T-helper 2 cell treated with Interferon-gamma antibody and Interleukin-4, amounts not matched to agents 5 μg/mL and 100 μg/mL, for 36 hours (primary cell): ENCODE data around the gene FAM24A.
"Not testable (repeated sequence)": the region's sequence is repeated elsewhere in the genome, so short reads cannot be mapped to it uniquely, and the experiment has no call there.

Source experiments
- DNase-seq: peaks from one replicate; pipeline ENCODE4 v3.0.0; 2021; ENCODE audit warnings: low spot score
- H3K27ac Mint-ChIP-seq: one replicate; pipeline ENCODE4 v1.8.0; 2021; ENCODE audit warnings: mild to moderate bottlenecking, mixed read lengths
- H3K27me3 Mint-ChIP-seq: one replicate; pipeline ENCODE4 v1.8.0; 2021; ENCODE audit warnings: low read depth, mixed read lengths
- H3K36me3 Mint-ChIP-seq: one replicate; pipeline ENCODE4 v1.8.0; 2021; ENCODE audit warnings: low read depth, mixed read lengths
- H3K4me1 Mint-ChIP-seq: one replicate; pipeline ENCODE4 v1.8.0; 2021; ENCODE audit warnings: low read depth, mixed read lengths
- H3K4me3 Mint-ChIP-seq: one replicate; pipeline ENCODE4 v1.8.0; 2022; ENCODE audit warnings: mild to moderate bottlenecking, moderate library complexity, mixed read lengths
- H3K9me3 Mint-ChIP-seq: one replicate; pipeline ENCODE4 v1.8.0; 2021; ENCODE audit warnings: mixed read lengths

FAM24A gene

GRCh38 chr10:122910310-122910709 is at the start of gene FAM24A:
FAM24A (plus strand) TSS chr10:122910610; CDS start chr10:122911635, 1,025 bp downstream.
- H3K27me3 Mint-ChIP-seq = no peaks in the 10 kb centered on the region
- DNase-seq = no peak
- no peaks in the 10 kb centered on the region for H3K9me3 Mint-ChIP-seq
- H3K4me1 Mint-ChIP-seq = no peaks in the 10 kb centered on the region
- H3K4me3 Mint-ChIP-seq = no peak within 1 kb of the TSS
- H3K27ac Mint-ChIP-seq = no peak within 1 kb of the TSS
- no peaks in the 10 kb centered on the region for H3K36me3 Mint-ChIP-seq

GRCh38 chr10:122861711-122862161 is 48.7 kb upstream of the FAM24A start:
- no peak overlapping the region for H3K4me3 Mint-ChIP-seq
- peaks cover 28% of the 10 kb centered on the region for H3K36me3 Mint-ChIP-seq
- H3K9me3 Mint-ChIP-seq = no peaks in the 10 kb centered on the region
- H3K4me1 Mint-ChIP-seq = peaks cover 14% of the 10 kb centered on the region
- no peak for DNase-seq
- H3K27me3 Mint-ChIP-seq = no peaks in the 10 kb centered on the region
- H3K27ac Mint-ChIP-seq = no peak overlapping the region

- peaks cover 23% of the 10 kb centered on the region for H3K4me1 Mint-ChIP-seq
- DNase-seq = no peak
- no peaks in the 10 kb centered on the region for H3K27me3 Mint-ChIP-seq
- H3K36me3 Mint-ChIP-seq = peaks cover 31% of the 10 kb centered on the region
- no peak overlapping the region for H3K27ac Mint-ChIP-seq
- H3K9me3 Mint-ChIP-seq = peaks cover 4% of the 10 kb centered on the region
- H3K4me3 Mint-ChIP-seq = no peak overlapping the region
Measured at GRCh38 chr10:122863216-122864193, 46.9 kb upstream of the FAM24A start.

- no peak for DNase-seq
- Mint-ChIP-seq H3K36me3 (peaks cover 28% of the 10 kb centered on the region), H3K4me3 (no peak overlapping the region), H3K4me1 (peaks cover 23% of the 10 kb centered on the region), H3K27me3 (no peaks in the 10 kb centered on the region), H3K27ac (no peak overlapping the region), H3K9me3 (peaks cover 4% of the 10 kb centered on the region)
Measured at GRCh38 chr10:122864194-122864592, 46.2 kb upstream of the FAM24A start.

- Mint-ChIP-seq H3K9me3 (peaks cover 11% of the 10 kb centered on the region), H3K27ac (no peak overlapping the region), H3K36me3 (peaks cover 35% of the 10 kb centered on the region), H3K4me1 (peaks cover 23% of the 10 kb centered on the region), H3K27me3 (no peaks in the 10 kb centered on the region), H3K4me3 (no peak overlapping the region)
- DNase-seq = no peak
Measured at GRCh38 chr10:122864901-122865300, 45.5 kb upstream of the FAM24A start.

GRCh38 chr10:122866757-122867482 is 43.5 kb upstream of the FAM24A start:
- H3K4me3 Mint-ChIP-seq, H3K27me3 Mint-ChIP-seq, H3K27ac Mint-ChIP-seq, DNase-seq: not testable (repeated sequence)
- Mint-ChIP-seq H3K36me3 (peaks cover 43% of the 10 kb centered on the region), H3K4me1 (peaks cover 18% of the 10 kb centered on the region), H3K9me3 (peaks cover 18% of the 10 kb centered on the region)

- Mint-ChIP-seq H3K4me1 (peaks cover 15% of the 10 kb centered on the region), H3K36me3 (peaks cover 53% of the 10 kb centered on the region), H3K9me3 (peaks cover 28% of the 10 kb centered on the region)
- H3K4me3 Mint-ChIP-seq, DNase-seq, H3K27ac Mint-ChIP-seq, H3K27me3 Mint-ChIP-seq: not testable (repeated sequence)
Measured at GRCh38 chr10:122868768-122869167, 41.6 kb upstream of the FAM24A start.

- H3K27ac Mint-ChIP-seq, DNase-seq, H3K4me3 Mint-ChIP-seq, H3K27me3 Mint-ChIP-seq: not testable (repeated sequence)
- Mint-ChIP-seq H3K36me3 (peaks cover 71% of the 10 kb centered on the region), H3K9me3 (peaks cover 28% of the 10 kb centered on the region), H3K4me1 (peaks cover 24% of the 10 kb centered on the region)
Measured at GRCh38 chr10:122871947-122872346, 38.5 kb upstream of the FAM24A start.

GRCh38 chr10:122875843-122876466 is 34.5 kb upstream of the FAM24A start:
- Mint-ChIP-seq H3K9me3 (peaks cover 11% of the 10 kb centered on the region), H3K4me1 (peaks cover 46% of the 10 kb centered on the region), H3K36me3 (peaks cover 57% of the 10 kb centered on the region), H3K27me3 (peaks cover 2% of the 10 kb centered on the region), H3K4me3 (no peak overlapping the region), H3K27ac (no peak overlapping the region)
- DNase-seq = no peak

GRCh38 chr10:122876467-122876855 is 33.9 kb upstream of the FAM24A start:
- Mint-ChIP-seq H3K4me1 (peaks cover 46% of the 10 kb centered on the region), H3K36me3 (peaks cover 58% of the 10 kb centered on the region), H3K27me3 (peaks cover 2% of the 10 kb centered on the region), H3K9me3 (peaks cover 11% of the 10 kb centered on the region), H3K27ac (no peak overlapping the region), H3K4me3 (no peak overlapping the region)
- DNase-seq = no peak

- Mint-ChIP-seq H3K4me1 (peaks cover 46% of the 10 kb centered on the region), H3K9me3 (peaks cover 7% of the 10 kb centered on the region), H3K27ac (peak overlapping the region; percentile 34), H3K4me3 (peak overlapping the region; percentile 97), H3K36me3 (peaks cover 52% of the 10 kb centered on the region), H3K27me3 (peaks cover 2% of the 10 kb centered on the region)
- no peak for DNase-seq
Measured at GRCh38 chr10:122877264-122877663, 33.1 kb upstream of the FAM24A start.

- peak overlapping the region; percentile 95 for H3K27ac Mint-ChIP-seq
- H3K27me3 Mint-ChIP-seq = peaks cover 2% of the 10 kb centered on the region
- peak overlapping the region; percentile 97 for H3K4me3 Mint-ChIP-seq
- no peaks in the 10 kb centered on the region for H3K9me3 Mint-ChIP-seq
- DNase-seq = no peak
- peaks cover 44% of the 10 kb centered on the region for H3K36me3 Mint-ChIP-seq
- peaks cover 47% of the 10 kb centered on the region for H3K4me1 Mint-ChIP-seq
Measured at GRCh38 chr10:122878799-122879338, 31.5 kb upstream of the FAM24A start.
